ENCODE data around the gene RPL29.
"Not testable (repeated sequence)": the region's sequence is repeated elsewhere in the genome, so short reads cannot be mapped to it uniquely, and the experiment has no call there.

RPL29 gene

DNA sequence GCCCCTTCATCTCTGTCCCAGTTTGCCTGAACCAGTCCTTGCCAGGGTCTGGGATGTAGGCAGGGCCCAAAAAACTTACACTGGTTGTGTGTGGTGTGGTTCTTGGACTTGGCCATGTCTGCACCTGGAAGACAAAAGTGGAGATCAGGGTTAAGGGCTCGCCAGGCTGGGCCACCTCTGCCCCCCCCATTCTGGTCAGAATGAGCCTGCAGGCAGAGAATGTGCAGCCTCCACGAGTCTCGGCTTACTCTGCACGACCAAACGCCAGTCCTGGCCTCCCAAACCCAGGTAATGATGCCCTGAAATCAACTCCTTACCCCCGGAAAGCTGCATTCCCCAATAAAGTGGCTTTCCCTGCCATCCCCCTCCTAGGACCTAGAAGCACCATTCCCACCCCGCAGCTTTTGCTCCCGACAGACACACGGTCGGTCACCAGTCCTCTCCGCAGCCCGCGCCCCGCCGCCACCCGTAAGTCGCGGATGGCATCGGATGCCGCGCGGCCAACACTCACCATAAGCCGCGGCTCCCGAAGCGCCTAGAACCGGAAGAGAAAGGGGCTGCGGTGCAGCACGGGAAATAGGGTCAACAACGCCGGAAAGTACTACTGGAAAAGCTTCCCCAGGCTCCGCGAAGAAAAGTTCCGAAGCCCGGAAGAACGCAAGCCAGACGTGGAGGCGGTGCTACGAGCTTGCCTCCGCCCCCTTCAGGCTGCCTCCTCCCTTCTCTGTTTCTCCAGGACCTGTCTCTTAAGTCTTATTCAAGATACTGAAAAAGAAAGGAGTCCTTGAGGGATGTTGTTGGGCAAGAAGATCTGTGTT lies at the start of gene RPL29:
Gene RPL29, minus strand, starts transcription at position 550 of the 818 bp plus-strand sequence. Its CDS starts 434 bp downstream, at position 116.
- peak; percentile 80 to 95 for DNase-seq

DNA sequence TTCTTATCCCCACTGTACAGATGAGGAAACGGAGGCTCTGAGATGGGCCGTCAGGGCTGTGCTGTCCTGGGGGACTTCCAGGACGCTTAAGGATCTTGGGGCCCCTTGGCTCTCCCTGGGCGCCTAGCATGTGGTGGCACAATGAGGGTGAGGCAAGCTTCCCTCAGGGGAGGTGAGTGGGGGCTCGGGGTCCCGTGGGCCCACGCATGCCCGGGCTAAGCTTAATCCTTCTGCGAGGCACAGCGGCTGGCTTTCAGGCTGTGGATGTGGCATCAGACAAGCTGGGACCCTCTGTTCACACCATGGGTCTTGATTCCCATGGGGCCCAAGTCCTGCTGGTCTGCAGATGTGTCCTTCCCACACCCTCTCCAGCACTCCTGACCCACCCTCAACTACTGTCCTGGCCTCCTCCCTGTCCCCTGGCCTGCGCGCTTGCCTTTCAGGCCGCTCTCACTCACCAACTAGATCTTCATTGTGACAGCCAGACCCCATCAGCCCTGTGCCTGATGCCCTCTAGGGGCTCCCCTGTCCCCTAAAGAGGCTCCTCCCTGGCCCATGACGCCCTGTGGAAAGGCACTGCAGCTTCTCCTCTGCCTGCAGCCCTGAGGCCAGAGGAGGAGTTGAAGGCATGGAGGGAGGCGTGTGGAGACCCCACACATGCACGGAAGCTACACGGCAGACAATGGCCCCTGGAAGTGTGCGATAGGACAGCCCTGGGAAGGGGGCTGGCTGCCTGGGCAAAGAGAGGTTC lies 49.3 kb upstream of the RPL29 start:
- DNase-seq, result no peak

DNA sequence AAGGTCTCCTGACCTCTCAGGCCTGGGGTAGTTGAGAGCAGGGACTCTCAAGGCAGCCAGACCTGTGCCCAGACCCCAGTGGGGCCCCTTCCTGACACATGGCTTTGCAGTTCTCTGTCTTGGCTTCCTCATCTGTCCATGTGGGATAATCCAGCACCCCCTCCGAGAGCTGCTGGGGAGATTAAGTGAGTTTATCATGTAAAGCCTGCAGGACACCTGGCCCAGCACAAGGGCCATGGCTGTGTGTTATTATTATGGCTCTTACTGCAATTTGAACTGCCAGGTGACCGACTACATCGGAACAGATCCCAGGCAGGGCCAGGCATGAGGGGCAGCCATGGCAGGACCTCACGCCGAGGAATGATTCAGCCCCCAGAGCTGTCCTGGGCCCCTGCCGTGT lies 48.1 kb upstream of the RPL29 start:
- no peak for DNase-seq

DNA sequence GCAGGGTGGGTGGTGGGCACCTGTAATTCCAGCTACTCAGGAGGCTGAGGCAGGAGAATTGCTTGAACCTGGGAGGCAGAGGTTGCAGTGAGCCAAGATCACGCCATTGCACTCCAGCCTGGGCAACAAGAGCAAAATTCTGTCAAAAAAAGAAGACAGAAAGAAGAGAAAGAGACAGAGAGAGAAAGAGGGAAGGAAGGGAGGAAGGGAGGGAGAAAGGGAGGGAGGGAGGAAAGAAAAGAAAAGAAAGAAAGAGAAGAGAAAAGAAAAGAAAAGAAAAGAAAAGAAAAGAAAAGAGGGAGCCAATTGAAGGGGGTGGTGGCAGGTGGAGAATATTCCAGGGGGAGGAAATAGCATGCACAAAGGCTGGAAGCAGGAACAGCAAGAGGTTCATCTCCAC lies 47.3 kb upstream of the RPL29 start:
- DNase-seq, result not testable (repeated sequence)

DNA sequence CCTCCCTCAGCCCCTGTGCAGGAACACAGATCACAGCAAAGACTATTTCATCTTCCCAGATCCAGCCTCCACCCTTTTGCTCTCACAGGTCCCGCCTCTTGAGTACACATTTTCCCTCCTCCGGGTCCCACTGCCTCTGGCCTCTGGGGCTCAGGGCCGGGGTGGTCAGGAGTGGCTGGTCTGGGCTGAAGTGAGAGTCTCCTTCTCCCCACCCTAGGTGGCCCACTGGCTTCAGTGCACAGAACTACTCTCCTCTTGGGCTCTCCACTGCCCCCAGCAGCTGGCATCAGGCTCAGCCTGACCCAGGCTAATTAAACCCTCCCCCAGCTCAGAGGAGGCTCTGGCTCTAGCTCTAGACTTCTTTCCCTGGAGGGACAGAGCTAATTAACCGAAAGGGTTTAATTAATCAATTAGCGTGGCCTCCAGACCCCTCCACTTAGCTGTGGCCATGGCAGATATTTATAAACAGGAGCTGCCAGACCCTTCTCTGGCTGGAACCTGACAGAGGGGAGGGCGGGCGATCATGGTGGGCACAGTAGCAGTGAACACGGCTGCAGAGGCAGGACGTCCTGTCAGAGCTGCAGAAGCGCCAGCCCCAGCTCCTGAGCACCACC lies 45.5 kb upstream of the RPL29 start:
- no peak for DNase-seq

DNA sequence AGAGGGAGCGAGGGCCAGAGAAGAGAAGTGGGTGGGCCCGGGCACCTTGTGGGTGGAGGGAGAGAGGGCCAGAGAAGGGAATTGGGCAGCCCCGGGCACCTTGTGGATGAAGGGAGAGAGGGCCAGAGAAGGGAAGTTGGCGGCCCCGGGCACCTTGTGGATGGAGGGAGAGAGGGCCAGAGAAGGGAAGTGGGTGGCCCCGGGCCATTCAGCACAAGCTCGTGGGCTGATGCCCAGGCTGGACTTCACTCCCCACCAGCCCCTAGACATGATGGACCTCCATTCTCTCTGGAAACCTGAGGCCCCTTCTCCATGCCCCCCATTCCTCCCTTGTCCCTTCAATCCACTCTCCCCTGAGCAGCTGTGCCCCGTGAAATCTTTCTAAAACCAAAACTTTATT lies 44.9 kb upstream of the RPL29 start:
- DNase-seq, result no peak

DNA sequence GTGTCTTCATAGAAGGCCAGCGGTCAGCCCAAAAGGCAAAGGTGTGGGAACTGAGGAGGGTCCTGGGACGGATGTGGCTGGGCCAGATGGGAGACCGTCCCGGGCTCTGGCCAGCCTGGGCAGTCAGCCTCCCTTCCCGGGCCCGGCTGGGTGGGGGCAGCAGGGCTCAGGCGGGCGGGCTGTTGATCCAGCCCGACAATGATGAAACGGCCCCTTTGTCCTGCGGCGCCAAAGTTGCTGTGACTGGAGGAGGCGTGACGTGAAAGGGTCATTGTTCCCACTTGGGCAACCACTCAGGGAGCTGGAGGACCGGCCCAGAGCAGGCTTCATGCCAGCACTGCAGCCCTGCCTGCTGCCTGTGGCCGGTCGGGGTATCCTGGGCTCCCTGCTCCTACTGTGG lies 44.2 kb upstream of the RPL29 start:
- peak in 1 of 2 experiments; percentile 26 for DNase-seq

DNA sequence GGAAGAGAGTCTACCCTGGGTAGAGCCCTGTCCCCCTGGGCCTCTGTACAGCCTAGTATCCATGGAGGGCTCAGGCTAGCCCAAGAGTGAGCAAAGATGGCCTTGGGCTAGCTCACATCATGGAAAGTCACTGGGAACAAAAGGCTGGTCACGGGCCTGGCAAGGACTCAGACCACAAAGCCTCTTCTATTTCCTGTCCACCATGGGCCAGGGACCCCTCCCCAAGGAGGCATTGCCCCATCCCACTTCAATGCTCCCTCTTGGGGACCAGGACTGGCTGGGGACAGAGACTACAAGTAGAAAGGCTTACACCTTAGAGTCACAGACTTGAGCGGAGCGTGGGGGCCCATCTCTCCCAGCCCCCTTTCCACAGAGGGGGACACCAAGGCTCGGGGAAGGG lies 43.7 kb upstream of the RPL29 start:
- DNase-seq, result no peak

DNA sequence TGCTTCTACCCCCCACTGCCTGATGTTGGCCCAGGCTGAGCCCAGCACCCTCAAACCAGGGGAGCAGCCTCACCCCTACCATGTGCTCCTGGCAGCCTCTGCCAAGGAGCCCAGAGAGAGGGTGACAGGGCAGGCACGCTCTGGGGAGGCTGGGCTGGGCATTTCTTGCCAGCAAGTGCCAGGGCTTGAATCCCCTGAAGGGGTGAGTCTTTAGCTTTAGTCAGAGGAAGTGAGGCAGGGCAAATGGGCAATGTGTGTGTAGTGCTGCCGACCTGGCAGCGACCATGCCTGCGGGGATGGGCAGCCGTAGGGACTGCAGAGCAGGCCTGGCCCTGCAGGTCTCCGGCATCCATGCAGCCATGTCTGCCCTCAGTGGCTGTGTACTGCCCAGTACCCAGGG lies 42.5 kb upstream of the RPL29 start:
- DNase-seq, result no peak

DNA sequence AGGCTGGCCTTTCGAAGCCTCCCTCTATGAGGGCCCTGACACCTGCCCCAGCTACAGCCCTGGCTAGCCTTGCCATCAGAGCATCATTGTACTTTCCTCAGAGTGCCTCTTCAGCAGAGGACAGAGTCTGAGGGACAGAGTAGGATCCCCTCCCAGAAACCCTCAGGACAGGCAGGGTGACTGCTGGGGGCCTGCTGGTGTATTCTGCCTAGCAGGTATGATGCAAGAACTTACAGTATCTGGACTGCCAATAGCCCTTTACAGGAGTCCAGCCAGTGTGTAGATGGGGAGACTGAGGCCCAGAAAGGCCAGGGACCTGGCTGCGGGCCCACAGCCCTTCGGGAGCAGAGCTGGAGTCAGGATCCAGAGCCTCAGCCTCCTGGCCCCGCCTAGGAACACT lies 41.6 kb upstream of the RPL29 start:
- no peak for DNase-seq

DNA sequence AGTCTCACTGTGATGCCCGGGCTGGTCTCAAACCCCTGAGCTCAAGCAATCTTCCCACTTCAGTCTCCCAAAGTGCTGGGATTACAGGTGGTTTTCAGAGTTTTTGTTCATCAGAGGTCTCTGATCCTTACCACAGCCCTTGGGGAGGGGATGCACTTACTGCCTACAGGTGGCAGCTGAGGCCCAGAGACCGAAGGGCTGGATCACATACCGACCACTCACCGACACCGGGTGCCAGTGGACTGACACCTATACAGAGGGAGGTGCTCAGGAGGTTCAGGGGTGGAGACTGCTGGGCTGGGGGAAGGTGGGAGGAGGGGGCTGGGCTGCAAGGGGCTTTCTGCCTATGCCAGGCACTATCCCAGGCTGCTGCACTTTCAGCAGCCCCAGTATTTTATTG lies 41.1 kb upstream of the RPL29 start:
- DNase-seq, result no peak

DNA sequence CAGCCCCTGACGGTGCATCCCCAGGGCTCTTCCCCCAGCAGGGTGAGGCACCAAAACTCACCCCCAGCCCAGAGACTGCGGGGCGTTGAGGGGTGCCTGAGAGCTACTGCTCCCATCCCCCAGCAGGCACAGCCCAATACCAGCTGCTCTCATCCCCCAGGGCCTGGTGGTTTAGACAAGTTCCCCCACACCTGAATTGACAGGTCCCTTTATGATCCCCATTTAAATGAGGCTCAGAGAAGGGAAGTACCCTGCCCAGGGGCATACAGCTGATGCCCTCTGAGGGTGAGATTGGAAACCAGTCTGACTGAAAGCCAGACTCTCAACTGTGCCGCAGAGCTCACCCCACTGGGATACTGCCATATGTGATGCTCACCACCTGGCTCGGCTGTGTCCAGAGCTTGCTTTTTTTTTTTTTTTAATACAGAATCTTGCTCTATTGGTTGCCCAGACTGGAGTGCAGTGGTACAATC lies 40.6 kb upstream of the RPL29 start:
- no peak for DNase-seq

DNA sequence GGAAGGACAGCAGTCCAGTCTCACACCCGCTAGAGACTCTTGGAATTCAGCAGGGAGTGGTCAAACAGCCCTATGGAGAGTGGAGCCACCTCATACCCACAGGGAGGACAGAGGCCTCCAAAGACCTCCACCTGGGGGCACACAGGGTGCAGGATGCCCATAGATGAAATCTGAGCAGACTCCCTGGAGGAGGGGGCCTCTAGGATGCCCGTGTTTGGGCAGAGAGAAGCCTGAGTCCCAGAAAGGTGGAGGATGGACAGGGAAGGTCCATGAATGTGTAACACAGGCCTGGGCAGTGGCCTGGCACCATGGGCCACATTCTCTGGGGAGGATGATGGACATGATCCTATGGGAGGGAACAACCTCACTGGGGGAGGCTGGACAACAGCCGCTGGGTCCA lies 39.0 kb upstream of the RPL29 start:
- no peak for DNase-seq

DNA sequence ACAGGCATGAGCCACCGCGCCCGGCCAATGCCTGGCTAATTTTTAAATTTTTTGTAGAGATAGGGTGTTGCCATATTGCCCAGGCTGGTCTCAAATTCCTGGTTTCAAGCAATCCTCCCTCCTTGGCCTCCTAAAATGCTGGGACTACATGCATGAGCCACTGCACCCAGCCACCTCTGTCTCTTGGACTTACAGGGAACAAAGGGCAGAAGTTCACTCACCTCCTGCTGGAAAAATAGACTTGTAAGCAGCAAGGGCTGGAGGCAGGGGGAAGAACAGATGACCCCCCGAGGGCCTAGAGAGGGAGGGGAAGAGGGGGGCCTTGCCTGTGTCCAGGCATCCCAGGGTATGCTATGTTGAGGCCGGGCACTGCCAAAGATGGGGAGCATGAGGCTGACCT lies 38.5 kb upstream of the RPL29 start:
- DNase-seq, result no peak

DNA sequence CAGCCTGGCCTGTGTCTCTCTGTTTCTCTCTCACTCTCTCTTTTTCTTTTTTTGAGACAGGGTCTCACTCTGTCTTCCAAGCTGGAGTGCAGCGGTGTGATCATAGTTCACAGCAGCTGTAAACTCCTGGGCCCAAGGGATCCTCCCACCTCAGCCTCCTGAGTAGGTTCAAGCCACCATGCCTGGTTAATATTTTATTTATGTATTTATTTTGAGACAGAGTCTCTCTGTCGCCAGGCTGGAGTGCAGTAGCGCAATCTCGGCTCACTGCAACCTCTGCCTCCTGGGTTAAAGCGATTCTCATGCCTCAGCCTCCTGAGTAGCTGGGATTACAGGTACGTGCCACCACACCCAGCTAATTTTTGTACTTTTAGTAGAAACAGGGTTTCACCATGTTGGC lies 38.1 kb upstream of the RPL29 start:
- not testable (repeated sequence) for DNase-seq

DNA sequence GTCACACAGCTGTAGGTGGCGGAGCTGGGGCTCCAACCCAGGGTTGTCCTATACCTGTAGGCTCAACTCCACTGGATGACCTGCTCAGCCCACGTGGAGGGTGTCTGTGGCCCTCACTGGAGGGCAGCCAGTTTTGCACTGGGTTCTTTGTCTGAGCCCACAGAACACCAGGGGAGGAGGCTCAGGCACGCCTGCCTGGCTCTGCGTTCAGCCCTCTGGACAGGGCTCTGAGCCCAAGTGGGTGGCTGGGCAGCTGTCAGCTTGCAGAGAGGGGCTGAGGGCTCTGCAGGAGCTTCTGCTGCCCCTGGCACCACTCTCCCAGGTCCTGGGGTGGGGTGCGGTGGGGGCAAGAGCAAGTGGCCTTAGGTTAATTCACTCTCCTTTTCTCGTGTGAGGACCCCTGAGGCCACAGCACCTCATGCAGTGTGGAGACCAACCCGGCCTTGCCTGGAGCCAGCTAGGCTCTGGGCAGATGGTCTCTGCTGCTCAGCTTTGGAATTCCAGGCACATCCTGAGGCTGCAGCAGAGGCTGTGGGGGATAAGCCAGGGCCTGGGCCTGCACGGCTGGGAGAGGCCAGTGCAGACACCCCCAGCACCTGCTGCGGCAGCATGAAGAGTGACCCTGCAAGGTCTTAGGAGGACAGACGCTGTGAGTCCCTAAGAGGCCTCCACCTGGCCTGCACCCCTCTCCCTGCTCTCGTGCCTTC lies 37.2 kb upstream of the RPL29 start:
- DNase-seq, result no peak

DNA sequence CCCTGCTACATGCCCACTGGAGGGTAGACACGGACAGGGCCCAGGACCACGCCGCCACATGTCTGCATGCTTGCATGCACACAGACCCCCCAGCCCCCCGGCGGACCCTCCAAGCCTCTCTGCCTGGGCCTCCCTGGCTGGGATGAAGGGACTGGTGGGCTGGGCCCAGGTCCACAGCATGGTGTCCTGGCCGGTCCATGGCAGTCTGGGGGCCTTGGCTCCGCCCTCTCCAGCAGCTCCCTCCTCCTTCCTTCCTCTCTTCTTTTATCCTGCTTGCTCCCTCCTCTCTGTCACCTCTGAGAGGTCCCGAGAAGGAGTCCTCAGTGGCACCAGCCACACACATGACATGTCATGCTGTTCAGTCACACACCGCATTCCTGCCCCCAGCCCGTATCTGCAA lies 36.2 kb upstream of the RPL29 start:
- no peak for DNase-seq

DNA sequence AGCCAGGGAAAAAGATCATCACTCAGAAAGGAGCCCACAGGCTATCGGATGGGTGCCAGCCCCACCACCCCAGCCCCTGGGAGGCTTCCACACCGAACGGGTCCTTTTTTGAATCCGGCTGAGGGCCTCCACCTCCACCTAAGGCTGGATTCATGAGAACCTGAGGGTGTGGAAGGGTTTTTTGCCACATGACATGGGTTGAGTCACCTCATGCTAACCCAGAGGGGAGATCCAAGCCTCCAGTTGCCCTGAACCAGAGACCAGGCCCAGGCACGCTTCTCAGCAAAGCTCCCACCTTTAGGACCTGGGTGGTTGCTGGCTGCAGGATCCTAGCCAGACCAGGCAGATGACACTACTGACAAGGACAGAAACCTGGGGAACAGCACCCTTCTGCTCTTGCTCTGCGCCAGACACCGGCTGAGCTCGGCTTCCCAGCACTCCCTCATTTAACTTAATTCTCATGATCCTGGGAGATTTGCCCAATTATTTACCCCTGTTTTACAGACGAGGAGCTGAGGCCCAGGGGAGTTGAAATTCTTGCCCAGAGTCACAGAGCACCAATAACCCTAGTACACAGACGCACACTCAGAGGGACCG lies 35.1 kb upstream of the RPL29 start:
- DNase-seq, result no peak

DNA sequence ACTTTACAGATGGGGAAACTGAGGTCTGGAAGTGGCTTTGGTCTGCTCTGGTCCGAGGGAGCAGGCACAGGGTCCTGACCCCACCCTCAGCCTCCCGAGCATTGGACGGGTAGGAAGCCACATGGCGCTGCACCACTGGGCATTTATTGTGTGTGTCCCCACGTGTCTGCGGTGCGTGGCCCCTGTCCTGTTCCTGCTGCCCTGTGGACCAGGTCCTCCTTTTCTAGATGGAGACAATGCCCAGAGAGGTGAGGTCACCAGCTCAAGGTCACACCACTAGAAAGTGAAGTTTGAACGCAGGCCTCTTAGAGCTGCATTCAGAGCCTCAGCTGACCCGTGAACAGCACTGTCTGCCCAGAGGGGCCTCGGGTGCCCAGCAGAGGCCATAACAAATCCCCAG lies 33.8 kb upstream of the RPL29 start:
- DNase-seq, result no peak

DNA sequence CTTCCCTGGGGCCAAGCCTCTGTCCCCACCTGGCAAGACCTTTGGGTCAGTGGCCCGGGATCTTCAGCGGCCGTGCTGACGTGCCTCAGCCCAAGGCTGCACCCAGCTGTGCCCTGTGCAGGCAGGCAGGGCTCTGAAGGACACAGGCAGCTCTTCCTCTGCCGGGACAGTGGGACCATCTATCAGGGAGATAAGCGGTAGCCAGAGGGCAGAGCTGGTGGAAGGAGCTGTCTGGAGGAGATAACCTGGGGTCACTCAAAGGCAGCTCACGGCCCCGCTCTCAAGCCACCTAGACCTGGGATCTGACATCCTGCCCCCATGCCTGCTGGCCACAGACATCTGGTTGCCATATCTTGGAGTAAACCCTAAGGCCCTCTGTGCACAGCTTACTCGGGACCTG lies 33.4 kb upstream of the RPL29 start:
- DNase-seq, result no peak

DNA sequence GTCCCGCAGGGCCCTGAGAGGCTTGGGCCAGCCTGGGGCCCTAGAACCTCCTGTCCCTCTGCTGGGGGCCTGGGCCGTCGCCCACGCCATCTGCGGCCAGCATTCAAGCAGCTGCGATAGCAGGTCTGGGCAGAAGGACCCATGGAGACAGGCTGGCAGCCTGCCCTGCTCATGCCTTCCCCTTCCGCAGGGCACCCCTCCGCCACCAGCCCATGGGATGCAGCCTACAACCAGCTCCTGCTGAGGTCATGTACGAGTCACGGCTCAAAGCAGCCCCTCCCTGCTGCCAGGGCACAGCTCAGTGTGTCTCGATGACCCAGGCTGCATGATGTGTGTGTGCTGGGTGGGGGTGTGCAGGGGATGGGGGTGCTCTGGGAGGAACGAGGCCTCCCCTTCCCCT lies 32.9 kb upstream of the RPL29 start:
- DNase-seq, result no peak

DNA sequence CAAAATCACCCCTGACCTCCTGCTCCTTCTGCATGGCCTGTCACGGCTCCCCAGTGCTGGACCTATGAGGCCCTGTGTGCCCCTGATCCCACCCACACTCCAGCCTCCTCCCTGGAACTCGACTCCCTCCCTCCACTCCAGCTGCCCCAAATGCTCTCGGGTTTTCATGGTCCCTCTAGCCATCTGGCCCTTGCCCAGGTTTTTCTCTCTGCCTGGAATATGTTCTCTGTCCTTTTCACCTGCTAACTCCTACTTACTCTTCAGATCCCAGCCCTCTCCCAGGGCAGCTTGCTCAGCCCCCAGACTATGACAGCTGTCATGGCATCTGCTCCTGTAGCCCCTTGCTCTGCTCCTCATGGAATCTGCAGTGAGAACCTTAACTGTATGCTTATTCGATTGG lies 30.3 kb upstream of the RPL29 start:
- DNase-seq, result no peak

DNA sequence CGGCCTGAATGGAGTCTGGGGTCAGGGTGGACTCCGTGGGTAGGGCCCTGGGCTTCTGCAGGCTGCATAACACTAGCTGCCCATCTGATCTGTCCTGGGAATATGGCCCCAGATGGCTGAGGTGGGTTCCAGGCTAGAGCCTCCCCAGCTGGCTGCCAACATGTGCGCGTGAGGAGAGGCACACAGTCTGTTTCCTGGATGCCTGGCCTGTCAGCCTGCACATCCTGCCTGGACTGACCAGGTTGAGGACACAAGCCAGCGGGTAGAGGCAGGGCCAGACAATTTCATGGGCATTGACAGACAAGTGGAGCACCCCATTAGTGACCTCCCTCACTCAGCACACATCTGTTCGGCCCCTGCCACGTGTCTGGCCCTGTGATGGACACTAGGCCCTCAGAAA lies 29.8 kb upstream of the RPL29 start:
- DNase-seq, result no peak

All from NCI-H526 (cell line).